Putamen (tissue), 1 donor: ENCODE results near the gene C20orf173.

Source experiments
- DNase-seq: peaks from one replicate; pipeline ENCODE4 v3.0.0-alpha.2; 2016; ENCODE audit warnings: low spot score

Gene C20orf173

DNA sequence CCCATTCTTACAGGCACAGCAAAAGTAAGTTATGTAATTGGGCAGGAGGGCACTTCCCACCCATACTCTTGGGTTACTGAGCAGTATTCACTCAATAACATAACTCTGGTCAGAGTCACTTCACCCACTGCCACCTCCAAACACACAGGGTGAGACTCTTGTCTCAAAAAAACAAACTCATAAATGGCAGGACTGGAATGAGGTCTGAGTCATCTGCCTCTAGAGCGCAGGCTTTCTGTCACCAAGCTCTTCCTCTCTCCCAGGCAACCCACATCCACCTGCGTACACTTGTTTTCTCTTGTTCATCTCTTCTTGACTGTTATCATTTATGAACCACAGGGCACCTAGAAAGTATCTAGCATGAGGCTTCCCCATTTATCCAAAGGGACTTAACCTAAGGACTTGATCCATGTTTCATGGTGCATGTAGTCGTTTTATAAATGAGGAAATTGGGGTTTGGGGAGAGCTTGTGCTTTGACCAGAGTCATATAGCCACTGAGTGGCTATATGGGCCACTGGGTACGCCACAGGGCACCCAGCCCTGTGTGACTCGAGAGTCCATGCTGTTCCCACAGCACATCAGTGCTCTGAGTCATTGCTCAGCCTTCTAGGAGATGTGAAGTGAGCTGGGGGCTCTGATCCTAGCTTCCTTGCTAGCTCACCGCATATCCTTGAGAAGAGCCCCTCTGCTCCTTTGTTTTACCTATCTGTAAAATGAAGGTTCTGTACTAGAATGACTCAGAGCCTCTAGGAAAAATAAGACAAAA, 22.4 kb downstream of the C20orf173 start:
- DNase-seq = peak; percentile 15

- no peak for DNase-seq
These were observed 23.3 kb downstream of the C20orf173 start for GRCh38 chr20:35506179-35506578.

- no peak for DNase-seq
These were observed 24.7 kb downstream of the C20orf173 start for GRCh38 chr20:35504751-35505150.

DNA sequence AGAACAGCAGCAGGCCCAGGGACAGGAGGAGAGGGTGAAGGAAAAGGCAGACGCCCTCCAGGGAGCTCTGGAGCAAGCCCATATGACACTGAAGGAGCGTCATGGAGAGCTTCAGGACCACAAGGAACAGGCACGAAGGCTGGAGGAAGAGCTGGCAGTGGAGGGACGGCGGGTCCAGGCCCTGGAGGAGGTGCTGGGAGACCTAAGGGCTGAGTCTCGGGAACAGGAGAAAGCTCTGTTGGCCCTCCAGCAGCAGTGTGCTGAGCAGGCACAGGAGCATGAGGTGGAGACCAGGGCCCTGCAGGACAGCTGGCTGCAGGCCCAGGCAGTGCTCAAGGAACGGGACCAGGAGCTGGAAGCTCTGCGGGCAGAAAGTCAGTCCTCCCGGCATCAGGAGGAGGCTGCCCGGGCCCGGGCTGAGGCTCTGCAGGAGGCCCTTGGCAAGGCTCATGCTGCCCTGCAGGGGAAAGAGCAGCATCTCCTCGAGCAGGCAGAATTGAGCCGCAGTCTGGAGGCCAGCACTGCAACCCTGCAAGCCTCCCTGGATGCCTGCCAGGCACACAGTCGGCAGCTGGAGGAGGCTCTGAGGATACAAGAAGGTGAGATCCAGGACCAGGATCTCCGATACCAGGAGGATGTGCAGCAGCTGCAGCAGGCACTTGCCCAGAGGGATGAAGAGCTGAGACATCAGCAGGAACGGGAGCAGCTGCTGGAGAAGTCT, 25.5 kb downstream of the C20orf173 start:
- no peak for DNase-seq

- no peak for DNase-seq
These were observed 26.2 kb downstream of the C20orf173 start for GRCh38 chr20:35503281-35503680.

DNA sequence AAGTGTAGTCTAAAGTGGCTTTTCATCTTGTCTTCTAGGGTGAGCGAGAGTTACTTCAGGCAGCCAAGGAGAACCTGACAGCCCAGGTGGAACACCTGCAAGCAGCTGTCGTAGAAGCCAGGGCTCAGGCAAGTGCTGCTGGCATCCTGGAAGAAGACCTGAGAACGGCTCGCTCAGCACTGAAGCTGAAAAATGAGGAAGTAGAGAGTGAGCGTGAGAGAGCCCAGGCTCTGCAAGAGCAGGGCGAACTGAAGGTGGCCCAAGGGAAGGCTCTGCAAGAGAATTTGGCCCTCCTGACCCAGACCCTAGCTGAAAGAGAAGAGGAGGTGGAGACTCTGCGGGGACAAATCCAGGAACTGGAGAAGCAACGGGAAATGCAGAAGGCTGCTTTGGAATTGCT, 27.1 kb downstream of the C20orf173 start:
- DNase-seq = no peak

GRCh38 chr20:35499271-35499670, 30.2 kb downstream of the C20orf173 start:
- DNase-seq = no peak

DNA sequence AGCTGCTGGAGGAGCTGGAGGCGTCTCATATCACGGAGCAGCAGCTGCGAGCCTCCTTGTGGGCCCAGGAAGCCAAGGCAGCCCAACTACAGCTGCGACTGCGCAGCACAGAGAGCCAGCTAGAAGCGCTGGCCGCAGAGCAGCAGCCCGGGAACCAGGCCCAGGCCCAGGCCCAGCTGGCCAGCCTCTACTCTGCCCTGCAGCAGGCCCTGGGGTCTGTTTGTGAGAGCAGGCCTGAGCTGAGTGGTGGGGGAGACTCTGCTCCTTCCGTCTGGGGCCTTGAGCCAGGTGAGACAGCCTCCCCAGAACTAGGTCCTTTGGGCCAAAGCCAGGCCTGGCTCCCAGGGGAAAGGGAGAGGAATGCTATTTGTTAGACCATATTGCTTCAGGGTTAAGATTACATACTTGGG, 31.7 kb downstream of the C20orf173 start:
- peak; percentile 76 for DNase-seq

GRCh38 chr20:35497320-35497719, 32.1 kb downstream of the C20orf173 start:
- DNase-seq = no peak

GRCh38 chr20:35496481-35496880, 33.0 kb downstream of the C20orf173 start:
- no peak for DNase-seq

DNA sequence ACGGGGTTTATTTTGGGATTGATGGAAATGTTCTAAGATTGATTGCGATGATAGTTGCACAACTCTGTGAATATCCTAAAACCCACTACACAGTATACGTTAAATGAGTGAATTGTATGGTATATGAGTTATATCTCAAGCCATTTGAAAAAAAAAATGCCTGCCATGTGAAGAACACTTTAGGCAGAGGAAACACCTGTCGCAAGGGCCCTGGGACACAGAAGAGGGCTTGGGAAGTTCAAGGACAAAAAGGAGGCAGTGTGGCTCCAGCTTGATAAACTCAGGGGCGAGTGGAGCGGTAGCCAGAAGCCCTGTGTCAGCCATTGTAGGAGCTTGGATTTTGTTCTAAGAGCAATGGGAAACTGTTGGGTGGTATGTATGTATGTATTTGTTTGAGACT, 37.1 kb downstream of the C20orf173 start:
- no peak for DNase-seq

- DNase-seq = no peak
These were observed 37.6 kb downstream of the C20orf173 start for GRCh38 chr20:35491823-35492222.

- DNase-seq = no peak
These were observed 38.7 kb downstream of the C20orf173 start for GRCh38 chr20:35490736-35491181.

- DNase-seq = no peak
These were observed 39.7 kb downstream of the C20orf173 start for GRCh38 chr20:35489717-35490116.

DNA sequence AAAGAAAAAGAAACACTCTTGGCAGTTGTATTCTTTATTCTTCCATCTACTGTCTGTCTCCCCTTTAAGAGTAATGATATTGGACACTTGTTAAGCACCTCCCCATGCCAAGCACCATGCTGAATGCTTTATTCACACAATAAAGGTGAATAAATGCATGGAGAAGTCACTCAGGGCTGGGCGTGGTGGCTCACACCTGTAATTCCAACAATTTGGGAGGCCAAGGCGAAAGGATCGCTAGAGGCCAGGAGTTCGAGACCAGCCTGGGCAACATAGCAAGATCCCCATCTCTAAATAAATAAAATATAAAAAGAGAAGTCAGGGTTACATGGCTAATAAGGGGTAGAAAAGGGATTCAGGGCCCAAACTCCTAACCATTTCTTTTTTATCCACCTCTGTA, 42.0 kb downstream of the C20orf173 start:
- no peak for DNase-seq

DNA sequence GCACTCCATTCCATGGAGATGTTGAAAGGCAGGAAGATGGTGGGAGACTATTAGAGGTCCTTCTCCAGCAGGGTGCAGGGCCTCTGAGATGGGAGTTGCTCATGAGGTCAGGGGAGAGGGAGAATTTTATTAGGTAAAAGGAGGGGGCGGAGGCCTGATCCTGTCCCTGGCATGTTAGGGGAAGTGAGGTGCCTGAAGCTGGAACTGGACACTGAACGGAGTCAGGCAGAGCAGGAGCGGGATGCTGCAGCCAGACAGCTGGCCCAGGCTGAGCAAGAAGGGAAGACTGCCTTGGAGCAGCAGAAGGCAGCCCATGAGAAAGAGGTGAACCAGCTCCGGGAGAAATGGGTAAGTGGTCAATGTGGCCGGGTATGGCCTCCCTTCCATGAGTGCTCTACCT, 49.7 kb downstream of the C20orf173 start:
- DNase-seq = no peak

DNA sequence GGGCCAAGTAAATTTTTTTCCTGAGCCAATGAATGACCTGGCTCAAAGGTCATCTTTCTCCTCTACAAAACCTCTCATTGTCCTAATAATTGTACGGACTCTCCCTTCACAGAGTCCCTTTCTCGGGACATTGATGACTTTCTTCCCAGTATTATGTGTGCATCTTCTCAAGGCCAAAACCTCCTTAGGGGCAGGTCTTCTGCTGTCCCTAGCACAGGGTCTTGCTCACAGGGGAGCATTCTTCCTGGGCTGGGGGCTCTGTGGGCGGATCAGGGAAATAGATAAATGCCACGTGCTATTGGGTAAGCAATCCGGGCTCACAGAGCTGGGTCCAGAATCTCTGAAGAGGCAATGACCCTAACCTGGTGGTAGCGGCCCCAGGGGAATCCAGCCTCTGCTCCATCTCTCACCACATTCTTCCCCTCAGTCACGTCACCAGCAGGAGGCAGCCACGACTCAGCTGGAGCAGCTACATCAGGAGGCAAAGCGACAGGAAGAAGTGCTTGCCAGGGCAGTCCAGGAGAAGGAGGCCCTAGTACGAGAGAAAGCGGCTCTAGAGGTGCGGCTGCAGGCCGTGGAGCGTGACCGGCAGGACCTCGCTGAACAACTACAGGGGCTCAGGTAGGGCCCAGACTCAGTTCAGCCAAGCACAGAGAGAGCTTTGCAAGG, 50.5 kb downstream of the C20orf173 start:
- DNase-seq = no peak
